NB4 (cell line): ENCODE results near the gene OCRL.

Source experiments
- DNase-seq: peaks from one replicate; pipeline ENCODE4 v3.0.0; 2010; ENCODE audit warnings: low read depth
- H3K4me3 ChIP-seq: one replicate; pipeline ENCODE4 v1.5.1; 2011; ENCODE audit warnings: mild to moderate bottlenecking, low read depth, low read length, moderate library complexity
- MYC ChIP-seq: IDR thresholded peaks from 2 replicates; pipeline ENCODE4 v1.6.1; 2011; ENCODE audit warnings: low read depth, low read length
- POLR2A ChIP-seq: IDR thresholded peaks from 2 replicates; pipeline ENCODE4 v1.6.1; 2011; ENCODE audit warnings: mild to moderate bottlenecking; ENCODE audit not compliant: insufficient read length; ENCODE audit errors: extremely low read depth
- TF ChIP-seq, protein P1 (sequence below): IDR thresholded peaks from one replicate; pipeline ENCODE4 v1.5.1; 2012; ENCODE audit warnings: low read depth, low read length
- TF ChIP-seq, protein P2 (sequence below): IDR thresholded peaks from 2 replicates; pipeline ENCODE4 v1.6.1; 2011; ENCODE audit warnings: low read depth, low read length

The OCRL gene

DNA sequence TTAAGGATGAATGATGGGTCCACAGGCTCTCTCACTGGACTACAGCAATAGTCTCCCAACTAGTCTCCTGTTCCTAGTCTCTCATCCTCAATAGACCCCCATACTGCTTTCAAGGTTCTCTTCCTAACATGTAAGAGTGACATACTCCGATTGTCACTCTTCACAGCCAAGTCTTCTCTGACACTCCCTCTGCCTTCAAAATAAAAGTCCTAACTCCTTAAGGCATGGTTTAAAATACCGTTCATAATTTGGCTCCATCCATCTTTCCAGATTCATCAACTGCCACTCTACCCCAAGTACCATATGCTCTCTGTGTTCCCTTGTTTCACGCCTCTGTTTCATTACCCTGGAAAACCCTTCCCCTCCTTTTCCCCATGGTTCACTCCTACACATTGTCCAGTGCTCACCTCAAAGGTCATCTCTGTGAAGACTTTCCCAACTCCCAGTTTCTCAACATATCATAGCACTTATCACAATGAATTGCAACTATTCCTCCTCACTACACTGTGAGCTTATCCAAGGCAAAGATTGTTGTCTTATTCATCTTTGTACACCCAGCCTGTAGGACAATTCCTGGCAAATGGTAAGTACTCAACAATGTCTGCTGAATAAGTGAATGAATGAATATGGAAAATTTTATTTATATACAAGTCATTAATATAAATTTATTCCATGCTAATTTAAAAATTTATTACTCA, 42.8 kb upstream of the OCRL start:
- H3K4me3 ChIP-seq, result no peak overlapping the region
- no peak for DNase-seq
- TF ChIP-seq, protein P1, sequence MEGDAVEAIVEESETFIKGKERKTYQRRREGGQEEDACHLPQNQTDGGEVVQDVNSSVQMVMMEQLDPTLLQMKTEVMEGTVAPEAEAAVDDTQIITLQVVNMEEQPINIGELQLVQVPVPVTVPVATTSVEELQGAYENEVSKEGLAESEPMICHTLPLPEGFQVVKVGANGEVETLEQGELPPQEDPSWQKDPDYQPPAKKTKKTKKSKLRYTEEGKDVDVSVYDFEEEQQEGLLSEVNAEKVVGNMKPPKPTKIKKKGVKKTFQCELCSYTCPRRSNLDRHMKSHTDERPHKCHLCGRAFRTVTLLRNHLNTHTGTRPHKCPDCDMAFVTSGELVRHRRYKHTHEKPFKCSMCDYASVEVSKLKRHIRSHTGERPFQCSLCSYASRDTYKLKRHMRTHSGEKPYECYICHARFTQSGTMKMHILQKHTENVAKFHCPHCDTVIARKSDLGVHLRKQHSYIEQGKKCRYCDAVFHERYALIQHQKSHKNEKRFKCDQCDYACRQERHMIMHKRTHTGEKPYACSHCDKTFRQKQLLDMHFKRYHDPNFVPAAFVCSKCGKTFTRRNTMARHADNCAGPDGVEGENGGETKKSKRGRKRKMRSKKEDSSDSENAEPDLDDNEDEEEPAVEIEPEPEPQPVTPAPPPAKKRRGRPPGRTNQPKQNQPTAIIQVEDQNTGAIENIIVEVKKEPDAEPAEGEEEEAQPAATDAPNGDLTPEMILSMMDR, result no peak
- no peak for TF ChIP-seq POLR2A
- TF ChIP-seq, protein P2, sequence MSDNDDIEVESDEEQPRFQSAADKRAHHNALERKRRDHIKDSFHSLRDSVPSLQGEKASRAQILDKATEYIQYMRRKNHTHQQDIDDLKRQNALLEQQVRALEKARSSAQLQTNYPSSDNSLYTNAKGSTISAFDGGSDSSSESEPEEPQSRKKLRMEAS, result no peak
- TF ChIP-seq MYC, result no peak

DNA sequence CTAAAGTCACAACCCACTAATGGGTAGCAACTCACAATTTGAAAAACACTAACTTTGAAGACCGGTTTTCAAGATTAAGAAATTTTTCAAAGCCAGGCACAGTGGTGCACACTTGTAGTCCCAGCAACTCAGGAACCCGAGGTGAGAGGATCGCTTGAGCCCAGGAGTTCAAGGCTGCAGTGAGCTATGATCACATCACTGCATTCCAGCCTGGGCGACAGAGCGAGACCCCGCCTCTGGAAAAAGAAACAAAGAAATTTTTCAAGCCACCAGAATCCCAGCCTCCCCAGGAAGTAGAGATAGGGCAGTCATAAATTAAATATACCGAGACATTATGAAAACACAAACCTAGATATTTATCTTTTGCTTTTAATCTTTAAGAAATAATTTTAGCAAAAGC, 29.7 kb upstream of the OCRL start:
- no peak for TF ChIP-seq MYC
- TF ChIP-seq, protein P1, result no peak
- TF ChIP-seq, protein P2, result no peak
- TF ChIP-seq POLR2A, result no peak
- DNase-seq, result no peak
- no peak overlapping the region for H3K4me3 ChIP-seq

DNA sequence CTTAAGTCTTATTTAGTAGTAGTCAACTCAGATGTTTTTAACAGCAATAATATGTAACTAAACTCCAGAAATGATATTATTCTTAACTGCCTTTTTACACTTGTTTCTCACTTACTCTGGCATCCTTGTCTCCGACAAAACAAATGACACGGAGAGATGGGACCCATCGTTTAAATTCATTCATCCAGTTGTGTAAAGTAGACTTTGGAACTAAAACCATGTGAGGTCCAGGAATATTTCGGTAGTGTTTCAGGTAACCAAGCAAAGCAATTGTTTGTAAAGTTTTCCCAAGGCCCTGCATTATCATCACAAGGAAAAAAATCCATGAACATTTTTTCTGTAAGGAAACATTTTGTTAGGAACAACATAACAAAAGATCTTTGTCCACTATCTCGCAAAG, 28.4 kb upstream of the OCRL start:
- no peak overlapping the region for H3K4me3 ChIP-seq
- DNase-seq, result no peak
- TF ChIP-seq MYC (no peak), POLR2A (no peak)
- TF ChIP-seq, protein P2, result no peak
- TF ChIP-seq, protein P1, result no peak

DNA sequence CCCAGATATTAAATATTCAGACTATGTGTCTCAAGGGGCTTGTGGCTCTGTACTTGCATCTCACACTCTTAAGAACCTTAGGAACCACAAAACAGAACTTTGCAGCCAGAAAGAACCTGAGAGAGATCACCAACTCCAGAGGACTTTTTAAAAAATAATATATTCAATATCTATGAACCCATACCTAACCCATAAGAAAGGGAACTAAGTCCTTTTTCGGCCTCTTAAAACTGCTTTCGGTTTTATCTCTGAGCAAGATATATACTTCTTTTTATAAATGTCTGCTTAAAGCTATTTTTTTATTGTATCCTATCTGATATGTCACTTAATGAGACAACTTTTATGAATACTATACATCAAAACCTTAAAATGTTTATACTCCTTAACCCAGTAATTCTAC, 27.6 kb upstream of the OCRL start:
- TF ChIP-seq, protein P1, result no peak
- TF ChIP-seq POLR2A (no peak), MYC (no peak)
- TF ChIP-seq, protein P2, result no peak
- no peak for DNase-seq

DNA sequence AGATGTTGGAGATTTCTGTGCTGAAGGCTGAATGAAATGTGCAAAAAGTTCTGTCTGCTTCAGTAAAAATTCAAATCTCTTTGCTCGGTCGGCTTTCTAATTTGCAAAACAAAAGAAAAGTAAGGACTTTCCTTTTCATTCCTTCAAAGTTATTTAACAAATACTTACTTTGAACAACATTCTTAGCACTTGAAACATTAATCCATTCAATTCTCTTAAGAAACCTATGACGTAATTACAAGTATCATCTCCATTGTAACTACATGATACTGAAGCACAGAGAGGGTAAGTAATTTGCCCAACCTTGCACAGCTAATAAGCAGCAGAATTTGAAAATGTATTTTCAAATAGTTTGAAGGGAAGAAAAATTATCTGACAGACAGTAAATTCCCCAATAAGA, 23.7 kb upstream of the OCRL start:
- DNase-seq, result no peak
- TF ChIP-seq, protein P1, result no peak
- TF ChIP-seq POLR2A (no peak), MYC (no peak)
- TF ChIP-seq, protein P2, result no peak
- no peak overlapping the region for H3K4me3 ChIP-seq

More for the DNA sequence above, 27.6 kb upstream of the OCRL start:
- no peak overlapping the region for H3K4me3 ChIP-seq
